Endothelial cell of umbilical vein (primary cell): ENCODE results near the gene WBP2NL.

Source experiments
- CTCF ChIP-seq, 2 donors: IDR thresholded peaks; 1 replicate in 1 of 2; 2 replicates in 1 of 2; pipeline ENCODE4 v1.5.1; 2011; ENCODE audit warnings: low read length in 2 of 2, mild to moderate bottlenecking in 2 of 2, moderate library complexity in 2 of 2, control low read depth in 1 of 2, inconsistent platforms in 1 of 2, low read depth in 1 of 2; ENCODE audit not compliant: insufficient read depth in 1 of 2; ENCODE audit errors: extremely low read depth in 1 of 2
- POLR2AphosphoS5 ChIP-seq: IDR thresholded peaks from 2 replicates; pipeline ENCODE4 v1.6.1; 2012; ENCODE audit warnings: low read depth, mild to moderate bottlenecking, control low read depth, low read length, moderate library complexity; ENCODE audit not compliant: insufficient read depth

GRCh38 chr22:41964112-41964491 is 34.5 kb upstream of the WBP2NL start:
- TF ChIP-seq CTCF (IDR thresholded peaks at IDR 0.05; ENCODE audit: extremely low read depth in 1 of 2, insufficient read depth in 1 of 2, low read depth in 1 of 2, low read length in 2 of 2) = no peak
- no peak for TF ChIP-seq POLR2AphosphoS5
